Stimulated activated CD4-positive, alpha-beta T cell treated with anti-CD3 and anti-CD28 coated beads, Interleukin-4, amount 100 ng/mL, for 4 hours (primary cell): ENCODE data around the gene PRKAR2A.
"Not testable (repeated sequence)": the region's sequence is repeated elsewhere in the genome, so short reads cannot be mapped to it uniquely, and the experiment has no call there.

ENCODE experiments used
- DNase-seq, 2 experiments: peaks; one replicate each; pipeline ENCODE4 v3.0.0-alpha.2; 2020

PRKAR2A gene

DNA sequence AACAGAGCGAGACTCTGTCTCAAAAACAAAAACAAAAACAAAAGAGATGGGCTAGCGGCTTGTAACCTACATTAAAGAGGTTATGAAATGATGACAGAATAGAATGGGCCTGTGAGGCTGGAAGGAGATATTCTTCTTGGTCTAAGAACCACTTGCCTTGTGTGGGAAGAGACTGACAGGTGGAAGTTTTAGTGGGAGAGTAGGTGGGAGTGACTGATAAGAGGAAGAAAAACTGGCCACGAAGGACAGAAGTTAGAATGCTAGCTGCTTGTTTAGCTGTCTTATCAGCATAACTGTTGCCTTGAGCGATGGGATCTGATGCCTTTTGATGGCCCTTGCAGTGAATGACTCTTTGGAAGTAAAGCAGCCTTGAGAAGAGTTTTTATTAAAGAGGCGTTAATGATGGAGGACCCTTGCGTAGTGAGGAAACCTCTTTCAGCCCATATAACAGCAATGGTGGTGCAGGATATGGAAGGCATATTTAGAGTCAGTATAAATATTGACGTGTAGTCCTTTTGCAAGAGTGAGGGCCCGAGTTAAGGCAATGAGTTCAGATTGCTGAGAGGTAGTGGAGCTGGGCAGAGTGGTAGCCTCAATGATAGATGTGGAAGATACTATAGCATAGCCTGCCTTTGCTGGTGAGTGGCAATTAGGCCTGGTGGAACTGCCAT, 122.4 kb downstream of the PRKAR2A start:
- not testable (repeated sequence) for DNase-seq

GRCh38 chr3:48723725-48724124, 123.9 kb downstream of the PRKAR2A start:
- DNase-seq, result no peak

DNA sequence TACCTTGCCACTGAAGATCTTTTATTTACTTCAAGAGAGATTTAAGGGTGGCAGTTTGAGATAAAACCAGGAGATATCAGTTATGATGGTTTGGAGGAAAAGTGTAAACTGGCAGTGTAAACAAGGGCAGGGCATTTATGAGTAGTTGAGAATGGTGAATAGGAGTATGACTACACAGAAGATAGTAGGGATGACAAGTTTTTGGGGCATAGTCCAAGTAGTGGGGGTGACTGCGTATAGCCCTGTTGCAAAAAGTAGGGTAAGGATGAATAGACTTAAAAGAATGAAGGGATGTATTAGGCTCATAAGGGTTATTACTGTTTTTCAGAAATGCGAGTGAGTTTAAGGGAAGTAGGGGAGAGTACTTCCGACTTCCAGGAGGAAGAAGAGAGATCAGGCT, 124.4 kb downstream of the PRKAR2A start:
- not testable (repeated sequence) for DNase-seq

- peak; percentile 98 for DNase-seq
These were observed 130.5 kb downstream of the PRKAR2A start, which contains the start of gene IP6K2 for GRCh38 chr3:48716982-48717746. Gene IP6K2, minus strand, starts transcription at chr3:48717221. Its CDS starts 21,930 bp downstream, at chr3:48695291.

GRCh38 chr3:48716508-48716981, 131.1 kb downstream of the PRKAR2A start:
- DNase-seq, result peak; percentile 4 to 6

DNA sequence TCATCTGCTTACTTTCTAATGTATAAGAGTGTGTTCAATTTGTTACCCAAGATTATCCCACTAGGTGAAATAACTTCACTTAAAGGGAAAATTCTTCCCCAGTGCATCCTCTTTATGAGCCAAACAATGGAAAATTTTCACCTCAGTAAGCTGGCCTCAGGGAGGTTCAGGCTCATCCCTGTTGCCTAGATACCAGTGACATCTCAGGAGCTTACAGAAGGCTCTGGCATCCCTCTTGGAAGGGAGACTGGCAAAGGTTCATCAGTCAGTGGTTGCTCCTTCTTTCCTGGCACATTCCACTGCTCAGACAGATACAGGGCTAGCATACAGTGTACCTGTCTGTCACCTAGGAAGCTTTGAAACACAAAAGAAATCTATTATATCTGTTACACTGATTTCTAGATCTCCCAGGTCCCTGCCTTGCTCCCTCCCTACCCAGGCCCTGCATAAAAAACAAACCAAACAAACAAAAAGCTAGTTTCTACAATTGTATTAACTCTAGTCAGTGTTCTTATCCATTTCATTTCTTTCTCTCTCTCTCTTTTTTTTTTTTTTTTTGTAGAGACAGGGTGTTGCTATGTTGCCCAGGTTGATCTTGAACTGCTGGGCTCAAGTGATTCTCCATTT, 132.4 kb downstream of the PRKAR2A start:
- DNase-seq, result no peak

GRCh38 chr3:48711727-48712126, 135.9 kb downstream of the PRKAR2A start:
- no peak for DNase-seq

- no peak for DNase-seq
These were observed 138.6 kb downstream of the PRKAR2A start for GRCh38 chr3:48709051-48709461.

- DNase-seq, result no peak
These were observed 139.2 kb downstream of the PRKAR2A start for GRCh38 chr3:48708481-48708889.

- DNase-seq, result no peak
These were observed 140.5 kb downstream of the PRKAR2A start for GRCh38 chr3:48707157-48707556.

- DNase-seq, result no peak
These were observed 145.3 kb downstream of the PRKAR2A start for GRCh38 chr3:48702320-48702920.

GRCh38 chr3:48700731-48701405, 146.8 kb downstream of the PRKAR2A start:
- no peak for DNase-seq

- no peak for DNase-seq
These were observed 148.8 kb downstream of the PRKAR2A start for GRCh38 chr3:48698891-48699290.

GRCh38 chr3:48697952-48698351, 149.7 kb downstream of the PRKAR2A start:
- DNase-seq, result no peak

DNA sequence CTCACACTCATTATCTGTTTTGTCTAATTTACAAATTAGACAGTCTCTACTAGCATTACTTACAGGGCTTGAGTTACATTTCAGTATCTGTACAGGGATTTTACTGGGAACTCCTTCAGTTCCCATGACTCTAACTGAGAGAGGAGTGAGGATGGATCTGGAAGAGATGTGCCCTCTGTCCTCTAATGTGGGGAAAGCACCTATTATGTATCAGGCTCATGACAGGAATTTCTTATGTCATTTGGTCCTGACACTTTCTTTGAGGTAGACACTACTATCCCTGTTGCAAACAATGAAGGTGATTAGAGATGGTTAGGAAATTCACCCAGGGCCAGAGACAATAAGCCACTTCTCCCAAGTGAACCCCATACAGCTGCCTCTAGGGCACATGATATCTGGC, 151.1 kb downstream of the PRKAR2A start:
- DNase-seq, result no peak
